K562 (cell line): ENCODE measurements around the gene CCDC175. TPM values are rescaled to one million over a fixed set of nuclear protein-coding genes. Genes with fewer than 3 reads are reported as not detected.

Source experiments
- ATAC-seq: fragments of 200-7000 bp; cut with Tn5 transposase; 3 replicates; pipeline ENCODE4 v1.9.1; 2020; ENCODE audit warnings: moderate library complexity
- BruUV-seq: library from RNA; stranded (reverse); fragments of 400-500 nt; replicated peaks from 2 replicates; lab custom pipeline; 2021; lab: Mats Ljungman, UMichigan
- CTCF ChIA-PET: fragments of 300-600 bp; formaldehyde crosslinking; extraction: SDS; loops from one replicate; lab custom pipeline; 2021; ENCODE audit warnings: low intra/inter-chr PET ratio; lab: Yijun Ruan, JAX
- POLR2A ChIA-PET: fragments of 300-600, 350-650 bp; sonication (Branson Sonifier 250); formaldehyde crosslinking; extraction: SDS; loops from one replicate; lab custom pipeline; 2021; ENCODE audit warnings: antibody characterized with exemption, inconsistent platforms; lab: Yijun Ruan, JAX
- DNase-seq, 4 experiments: peaks; one replicate each; pipeline versions ENCODE4 v3.0.0 to v3.0.0-alpha.2; 2011 to 2018; ENCODE audit warnings: low spot score in 3 of 4, mixed read lengths in 3 of 4; ENCODE audit errors: extremely low read depth in 1 of 4
- FAIRE-seq: peaks from 2 replicates; lab custom pipeline; 2011; peaks lifted over from hg19 to GRCh38; lab: Jason Lieb, UNC
- H2AFZ ChIP-seq: 2 replicates; pipeline ENCODE4 v1.6.0; 2011; ENCODE audit warnings: low read depth, low read length, control low read depth, inconsistent platforms
- H3K27ac ChIP-seq: fragments of 200-600 bp; 3 replicates; pipeline ENCODE4 v1.8.0; 2011; ENCODE audit warnings: low read depth, mild to moderate bottlenecking, control low read depth, inconsistent platforms, low read length, moderate library complexity, mixed read lengths; ENCODE audit errors: extremely low read depth
- H3K27me3 ChIP-seq, 2 experiments: fragments of 300-600 bp in 1 of 2; 2 replicates in 1 of 2; 3 replicates in 1 of 2; pipeline versions ENCODE4 v1.6.0 to v1.8.0; 2011; ENCODE audit warnings: inconsistent platforms in 2 of 2, low read length in 2 of 2, mild to moderate bottlenecking in 1 of 2, mixed read lengths in 1 of 2, moderate library complexity in 1 of 2; ENCODE audit not compliant: control insufficient read depth in 2 of 2, insufficient read depth in 2 of 2
- H3K36me3 ChIP-seq: fragments of 300-600 bp; 3 replicates; pipeline ENCODE4 v1.8.0; 2011; ENCODE audit warnings: mild to moderate bottlenecking, low read length, inconsistent platforms; ENCODE audit not compliant: control insufficient read depth, insufficient read depth
- H3K4me1 ChIP-seq, 2 experiments: fragments of 200-600 bp in 1 of 2; replicated peaks in 1 of 2; 2 replicates in 1 of 2; 3 replicates in 1 of 2; pipeline versions ENCODE4 v1.5.1 to v1.8.0; 2011; ENCODE audit warnings: inconsistent platforms in 2 of 2, low read length in 2 of 2, mild to moderate bottlenecking in 1 of 2, mixed read lengths in 1 of 2, moderate library complexity in 1 of 2; ENCODE audit not compliant: control insufficient read depth in 2 of 2, insufficient read depth in 2 of 2
- H3K4me2 ChIP-seq: 2 replicates; pipeline ENCODE4 v1.6.1; 2011; ENCODE audit warnings: low read length, control low read depth, inconsistent platforms, mixed read lengths; ENCODE audit not compliant: insufficient read depth
- H3K4me3 ChIP-seq: fragments of 200-600 bp; sonication (generic), shearing (Covaris generic); 2 replicates; pipeline ENCODE4 v1.5.1; 2016; ENCODE audit warnings: control low read depth, inconsistent platforms
- H3K79me2 ChIP-seq: fragments of 200-600 bp; 3 replicates; pipeline ENCODE4 v1.8.0; 2011; ENCODE audit warnings: low read length, inconsistent platforms; ENCODE audit not compliant: control insufficient read depth, insufficient read depth
- H3K9ac ChIP-seq, 2 experiments: 2 replicates each; pipeline versions ENCODE4 v1.6.0 to v1.6.1; 2011; ENCODE audit warnings: low read depth in 2 of 2, low read length in 2 of 2, control low read depth in 1 of 2, inconsistent platforms in 1 of 2, mild to moderate bottlenecking in 1 of 2, mixed read lengths in 1 of 2; ENCODE audit not compliant: insufficient read depth in 1 of 2
- H3K9me1 ChIP-seq: one replicate; pipeline ENCODE4 v1.6.0; 2011; ENCODE audit warnings: inconsistent platforms, mild to moderate bottlenecking, low read length, moderate library complexity; ENCODE audit not compliant: control insufficient read depth, insufficient read depth
- H3K9me3 ChIP-seq: replicated peaks from 2 replicates; pipeline ENCODE4 v1.5.1; 2011; ENCODE audit warnings: low read depth, low read length, inconsistent platforms; ENCODE audit not compliant: control insufficient read depth, insufficient read depth
- H4K20me1 ChIP-seq: replicated peaks from 2 replicates; pipeline ENCODE4 v1.6.1; 2011; ENCODE audit warnings: low read length, inconsistent platforms, mixed read lengths; ENCODE audit not compliant: control insufficient read depth, insufficient read depth
- NR4A1 ChIP-seq, 2 experiments: fragments of 250-450 bp in 1 of 2; fragments of 450-650 bp in 1 of 2; sonication (Bioruptor Pico) in 1 of 2; IDR thresholded peaks; 2 replicates each; pipeline versions ENCODE4 v1.4.0 to v1.6.1; 2016 to 2020; ENCODE audit warnings: mild to moderate bottlenecking in 2 of 2, missing compliant biosample characterization in 1 of 2, missing genetic modification characterization in 1 of 2, moderate library complexity in 1 of 2
- RBM39 ChIP-seq: fragments of 200-400 bp; formaldehyde crosslinking; optimal IDR thresholded peaks from 2 replicates; pipeline ENCODE3; 2018; ENCODE audit warnings: low read depth, low read length
- RFX1 ChIP-seq: fragments of 450-650 bp; IDR thresholded peaks from 2 replicates; pipeline ENCODE4 v1.6.1; 2016; ENCODE audit warnings: mild to moderate bottlenecking, moderate library complexity
- SUPT5H ChIP-seq: fragments of 450-650 bp; IDR thresholded peaks from 2 replicates; pipeline ENCODE4 v1.6.1; 2016
- ZNF253 ChIP-seq: fragments of 250-450 bp; sonication (Bioruptor Pico); conservative IDR thresholded peaks from 2 replicates; pipeline ENCODE4 v1.6.1; 2021; ENCODE audit warnings: mild to moderate bottlenecking
- ZNF384 ChIP-seq: IDR thresholded peaks from 2 replicates; pipeline ENCODE4 v1.6.1; 2012; ENCODE audit warnings: low read depth, low read length, improper control_type of control experiment
- ZNF407 ChIP-seq: fragments of 450-650 bp; IDR thresholded peaks from 2 replicates; pipeline ENCODE4 v1.6.1; 2016; ENCODE audit warnings: low read depth
- ZNF518B ChIP-seq: fragments of 250-450 bp; sonication (Bioruptor Pico); IDR thresholded peaks from 2 replicates; pipeline ENCODE4 v1.5.0; 2021; ENCODE audit warnings: mild to moderate bottlenecking, moderate library complexity
- WGBS: fragments of 100-300 bp; shearing (Covaris generic); methylation state at CpG from one replicate; pipeline ENCODE4 v1.1.6; 2016; ENCODE audit warnings: low coverage, mixed read lengths; ENCODE audit not compliant: insufficient coverage; ENCODE audit errors: missing lambda C conversion rate; 5-methylcytosine and 5-hydroxymethylcytosine counted together
- in situ Hi-C: fragments of 300-500 bp; cut with MboI; formaldehyde crosslinking; loops from 4 replicates; pipeline ENCODE4 v1.15.0; 2018; ENCODE audit warnings: inconsistent platforms, mixed read lengths
- intact Hi-C: fragments of 100-400 bp; cut with micrococcal nuclease; formaldehyde crosslinking; loops from 2 replicates; pipeline ENCODE4 v1.14.2; 2022
- polyA plus RNA-seq, 8 experiments: library from polyadenylated mRNA; depleted of rRNA in 4 of 8; stranded (reverse) in 5 of 8; unstranded in 3 of 8; fragments of >200 nt; fragmentation: Nextera tagmentation in 2 of 8; fragmentation: Illumina TruSeq in 1 of 8; extraction: Ambion mirVana in 2 of 8; extraction: Trizol in 1 of 8; gene quantifications; 2 replicates each; pipeline versions ENCODE4 v1.2.1 to v1.2.3, GENCODE V29; 2011 to 2014; ENCODE audit warnings: inconsistent platforms in 1 of 8, missing spikeins in 1 of 8
- total RNA-seq, 7 experiments: library from RNA; depleted of rRNA in 6 of 7; stranded (reverse); fragments of >200 nt in 6 of 7; fragmentation: Illumina TruSeq in 2 of 7; extraction: Trizol in 2 of 7; gene quantifications; 2 replicates each; pipeline versions ENCODE4 v1.2.1 to v1.2.3, GENCODE V29; 2011 to 2021; ENCODE audit warnings: low replicate concordance in 1 of 7

CCDC175 gene
- total and polyA plus RNA-seq, 9 of the 15 experiments (the other 6 are each of a cell fraction or from before 2014, with no cell fraction given), result not detected

- TF ChIP-seq ZNF518B (CRISPR knock-in tag) (no peak), NR4A1 (CRISPR knock-in tag; IDR thresholded peaks at IDR 0.05) (no peak), NR4A1 (tag; IDR thresholded peaks at IDR 0.05) (no peak), ZNF384 (no peak), SUPT5H (no peak)
These were observed 75.9 kb downstream of the CCDC175 start (continued) for GRCh38 chr14:59500732-59501131.

- H3K4me3 ChIP-seq, result no peak overlapping the region
- H4K20me1 ChIP-seq, result no peaks in the 10 kb centered on the region
- WGBS, result 46% methylated on average over 1 of the region's 1 CpG
- intact Hi-C loops, result no loop called here
- no peaks in the 10 kb centered on the region for H3K27me3 ChIP-seq
- in situ Hi-C loops, result no loop called here
- ATAC-seq, result no peak
- no peak overlapping the region for H2AFZ ChIP-seq
- FAIRE-seq, result no peak
- no TSS peak for BruUV-seq
- H3K36me3 ChIP-seq, result peaks cover 69% of the 10 kb centered on the region
- peaks cover 3% of the 10 kb centered on the region; the same call in 1 of the 3 replicates for H3K79me2 ChIP-seq
- DNase-seq, result no peak
- no peak overlapping the region for H3K9ac ChIP-seq
- ChIA-PET POLR2A (no interaction called here), CTCF (no interaction called here)
- no peaks in the 10 kb centered on the region; a peak in 2 of 5 replicates for H3K4me1 ChIP-seq
- no peak overlapping the region for H3K27ac ChIP-seq
- H3K9me3 ChIP-seq, result no peaks in the 10 kb centered on the region
- H3K9me1 ChIP-seq, result no peaks in the 10 kb centered on the region
- H3K4me2 ChIP-seq, result no peak overlapping the region
- 0 out of 2 replicates have a peak, but pooled peaks have one; percentile 6 for TF ChIP-seq RFX1
- TF ChIP-seq RBM39, result no peak
- TF ChIP-seq ZNF407, result no peak
- no peak for TF ChIP-seq ZNF253 (CRISPR knock-in tag)
These were observed 84.2 kb downstream of the CCDC175 start for GRCh38 chr14:59492384-59492783.
